Astrocyte of the spinal cord (primary cell): ENCODE measurements around the gene NT5DC2.

Experiments used
- DNase-seq: peaks from one replicate; pipeline ENCODE4 v3.0.0; 2011; ENCODE audit warnings: low read depth, low spot score
- H3K4me3 ChIP-seq: 2 replicates; pipeline ENCODE4 v1.5.1; 2011; ENCODE audit warnings: low read depth, mild to moderate bottlenecking, low read length, moderate library complexity
- in situ Hi-C: cut with HindIII; loops from 2 replicates; pipeline ENCODE4 v1.10.0; 2017; ENCODE audit warnings: low sequenced_read_pairs
- TF ChIP-seq, protein P1 (sequence below): IDR thresholded peaks from 2 replicates; pipeline ENCODE4 v1.5.1; 2012; ENCODE audit warnings: low read depth, mild to moderate bottlenecking, low read length, inconsistent platforms

The NT5DC2 gene

DNA sequence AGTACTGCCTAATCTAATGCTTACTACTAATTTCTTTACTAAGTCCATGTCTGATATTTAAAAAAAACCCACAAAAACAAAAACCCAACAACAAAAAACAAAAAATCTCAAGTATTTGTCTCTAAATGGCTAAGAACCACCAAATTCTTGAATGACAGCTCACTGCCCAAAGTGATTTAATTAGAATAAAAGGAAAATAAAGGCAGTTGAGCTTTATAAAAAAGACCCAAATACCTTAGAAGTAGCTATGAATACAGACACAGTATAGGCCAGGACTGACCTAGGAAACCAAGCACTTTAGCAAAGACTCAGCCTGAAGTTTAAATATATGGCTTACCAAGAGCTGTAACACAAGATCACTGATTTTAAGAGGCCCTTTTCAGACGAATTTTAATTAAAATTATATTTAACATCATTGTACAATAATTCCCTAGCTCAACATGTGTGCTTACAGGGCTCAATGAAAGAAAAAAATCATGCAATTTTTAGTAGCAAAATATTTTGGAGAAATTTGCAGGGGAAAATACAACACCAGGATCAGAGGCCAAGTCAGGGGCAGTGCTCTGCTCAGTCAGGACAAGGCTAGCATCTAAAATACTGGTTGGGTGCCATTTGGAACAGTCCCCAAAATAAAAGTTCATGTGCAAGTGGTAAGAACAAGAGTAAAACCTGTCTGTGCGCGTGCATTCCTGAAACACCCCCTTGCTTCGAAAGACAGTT is 27.5 kb upstream of the NT5DC2 start:
- DNase-seq = no peak
- in situ Hi-C loops = no loop called here

DNA sequence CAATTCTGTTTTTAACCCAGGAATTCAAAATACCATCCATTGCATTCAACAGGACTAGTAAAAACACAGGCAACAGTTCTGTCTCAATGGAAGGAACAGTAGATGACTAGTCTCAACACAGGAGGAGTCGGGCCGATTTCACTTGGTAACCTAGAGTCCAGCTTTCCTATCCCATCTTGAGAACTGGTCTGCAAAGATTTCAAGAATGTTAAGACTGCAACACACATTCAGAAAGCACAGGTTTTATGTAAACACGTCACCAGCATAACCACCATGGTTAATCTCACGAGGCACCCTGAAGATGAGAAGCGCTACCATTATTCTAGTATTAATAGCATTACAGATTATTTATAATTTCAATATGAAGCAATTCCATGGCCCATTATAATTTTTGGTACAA is 24.8 kb upstream of the NT5DC2 start:
- TF ChIP-seq, protein P1, sequence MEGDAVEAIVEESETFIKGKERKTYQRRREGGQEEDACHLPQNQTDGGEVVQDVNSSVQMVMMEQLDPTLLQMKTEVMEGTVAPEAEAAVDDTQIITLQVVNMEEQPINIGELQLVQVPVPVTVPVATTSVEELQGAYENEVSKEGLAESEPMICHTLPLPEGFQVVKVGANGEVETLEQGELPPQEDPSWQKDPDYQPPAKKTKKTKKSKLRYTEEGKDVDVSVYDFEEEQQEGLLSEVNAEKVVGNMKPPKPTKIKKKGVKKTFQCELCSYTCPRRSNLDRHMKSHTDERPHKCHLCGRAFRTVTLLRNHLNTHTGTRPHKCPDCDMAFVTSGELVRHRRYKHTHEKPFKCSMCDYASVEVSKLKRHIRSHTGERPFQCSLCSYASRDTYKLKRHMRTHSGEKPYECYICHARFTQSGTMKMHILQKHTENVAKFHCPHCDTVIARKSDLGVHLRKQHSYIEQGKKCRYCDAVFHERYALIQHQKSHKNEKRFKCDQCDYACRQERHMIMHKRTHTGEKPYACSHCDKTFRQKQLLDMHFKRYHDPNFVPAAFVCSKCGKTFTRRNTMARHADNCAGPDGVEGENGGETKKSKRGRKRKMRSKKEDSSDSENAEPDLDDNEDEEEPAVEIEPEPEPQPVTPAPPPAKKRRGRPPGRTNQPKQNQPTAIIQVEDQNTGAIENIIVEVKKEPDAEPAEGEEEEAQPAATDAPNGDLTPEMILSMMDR = no peak
- in situ Hi-C loops = no loop called here

More for the DNA sequence above, 27.5 kb upstream of the NT5DC2 start:
- H3K4me3 ChIP-seq = no peak overlapping the region
- TF ChIP-seq, protein P1 = no peak

DNA sequence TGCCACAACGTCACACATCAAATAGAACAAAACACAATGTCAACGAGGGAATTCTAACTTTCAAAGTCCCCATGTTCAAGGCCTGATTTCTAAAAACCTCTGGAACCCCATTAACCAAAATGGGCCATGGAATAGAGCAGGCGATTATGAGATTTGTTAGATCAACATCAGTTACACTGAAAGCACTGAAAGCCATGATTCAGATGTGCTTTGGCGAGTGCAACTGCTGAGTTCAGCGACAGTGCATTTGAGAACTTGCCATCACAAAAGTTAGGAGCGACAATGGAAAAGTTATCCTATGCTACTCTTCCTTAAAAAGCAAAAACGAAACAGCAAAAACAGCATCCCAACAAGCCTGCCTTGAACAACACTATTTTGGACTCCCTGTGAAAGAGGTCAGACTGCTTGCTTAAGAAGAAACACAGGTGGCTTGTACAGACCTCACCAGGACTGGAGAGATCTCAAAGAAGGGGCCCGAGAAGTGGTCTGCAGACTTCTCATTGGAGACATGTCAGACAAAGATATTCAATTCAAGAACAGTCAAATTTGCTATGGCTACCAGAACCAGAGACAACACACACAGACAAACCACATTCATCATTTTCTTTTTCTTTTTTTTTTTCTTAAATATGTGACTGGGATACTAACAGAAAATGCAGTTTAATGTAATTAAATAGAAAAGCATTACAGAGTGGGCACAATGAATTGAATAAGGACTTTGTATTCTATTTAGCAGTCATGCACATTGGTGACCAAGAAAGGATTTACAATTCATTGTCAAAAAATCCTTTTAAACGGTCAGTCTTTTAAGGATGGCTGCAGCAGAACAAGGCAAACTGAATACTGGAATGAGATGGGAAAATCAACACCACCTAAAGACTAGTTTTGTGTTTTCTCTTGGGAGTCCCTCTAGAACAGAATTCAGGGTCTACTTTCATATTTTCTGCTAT is 23.6 kb upstream of the NT5DC2 start:
- H3K4me3 ChIP-seq = no peak overlapping the region
- no peak for DNase-seq
- TF ChIP-seq, protein P1 = no peak
- in situ Hi-C loops = no loop called here

More for the DNA sequence above, 24.8 kb upstream of the NT5DC2 start:
- no peak for DNase-seq
- no peak overlapping the region for H3K4me3 ChIP-seq

DNA sequence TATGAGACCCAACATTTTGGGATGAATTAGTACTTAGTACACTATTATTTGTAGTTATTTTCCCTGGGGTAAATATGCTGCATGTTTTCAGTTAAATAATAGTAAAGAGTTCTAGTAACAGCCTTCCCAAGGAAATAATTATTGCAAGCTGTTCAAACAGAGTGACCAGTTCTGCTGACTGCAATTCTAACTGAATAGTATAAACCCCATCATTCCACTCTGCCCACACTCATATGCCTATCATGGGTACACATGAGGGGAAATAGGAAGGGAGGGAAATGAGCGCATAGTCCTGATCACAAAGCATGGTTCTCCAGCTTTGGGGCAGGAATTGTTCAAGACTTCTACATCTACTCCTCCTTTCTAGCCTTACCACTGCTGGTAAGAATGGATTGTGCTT is 21.4 kb upstream of the NT5DC2 start:
- DNase-seq = no peak
- TF ChIP-seq, protein P1 = no peak
- in situ Hi-C loops = no loop called here
- H3K4me3 ChIP-seq = no peak overlapping the region

DNA sequence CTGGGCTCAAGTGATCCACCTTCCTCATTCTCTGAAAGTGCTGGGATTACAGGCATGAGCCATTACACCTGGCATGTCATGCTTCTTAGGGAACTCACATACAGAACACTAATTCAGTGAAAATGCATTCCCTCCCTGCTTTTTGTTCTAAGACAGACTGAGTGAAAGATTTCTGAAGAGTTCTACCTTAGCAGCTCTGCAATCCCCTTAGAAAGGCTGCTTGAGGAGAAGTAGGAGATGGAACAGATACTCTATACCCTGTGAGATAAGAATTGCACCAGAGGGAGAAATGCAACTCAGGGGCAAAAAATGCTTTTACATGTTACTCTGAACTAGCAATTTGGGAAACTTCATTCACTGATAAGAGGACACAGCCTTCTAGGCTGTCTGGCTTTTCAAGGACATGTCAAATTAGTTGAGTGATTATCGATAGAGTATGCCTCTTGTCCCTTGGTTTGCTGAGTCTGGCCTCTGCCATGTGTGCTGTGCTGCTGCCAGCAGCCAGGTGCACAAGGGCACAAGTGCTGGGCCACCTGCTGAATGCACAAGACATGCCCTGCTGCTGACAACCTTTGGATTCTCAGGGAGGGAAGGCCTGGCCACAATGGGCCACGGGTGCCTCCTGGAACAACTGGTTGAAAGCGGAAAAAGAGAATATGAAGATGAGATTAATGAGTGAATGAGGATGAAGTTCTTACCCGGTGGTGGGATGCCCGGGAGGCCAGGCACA is 20.5 kb upstream of the NT5DC2 start:
- in situ Hi-C loops = no loop called here
- H3K4me3 ChIP-seq = no peak overlapping the region
- TF ChIP-seq, protein P1 = no peak
- DNase-seq = no peak

DNA sequence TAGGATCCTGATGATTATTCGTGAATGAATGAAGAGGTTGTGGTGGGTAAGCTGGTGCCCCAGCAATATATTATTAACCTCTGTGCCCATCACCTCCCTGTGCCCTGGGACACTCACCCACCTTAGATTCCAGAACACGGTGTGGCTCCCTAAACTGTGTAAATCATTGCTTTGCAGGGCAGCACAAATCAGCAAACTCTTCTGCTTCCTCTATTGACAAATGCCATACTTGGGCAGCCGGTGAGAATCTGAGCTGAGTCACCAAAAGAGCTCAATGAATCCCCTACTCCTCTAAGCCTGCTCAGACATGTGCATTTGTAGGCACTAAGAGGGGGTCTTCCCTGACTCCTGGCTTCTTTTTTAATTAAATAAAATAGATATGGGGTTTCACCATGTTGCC is 18.4 kb upstream of the NT5DC2 start:
- no peak overlapping the region for H3K4me3 ChIP-seq
- TF ChIP-seq, protein P1 = no peak
- DNase-seq = no peak
- in situ Hi-C loops = no loop called here
